ENCODE measurements around the gene FOXN3.

Gene FOXN3

GRCh38 chr14:89411976-89412375 is 5.1 kb downstream of the FOXN3 start:
- DNase-seq (ENCODE audit: low read depth in 4 of 4, low spot score in 1 of 4) = no peak

- DNase-seq (ENCODE audit: low read depth in 4 of 4, low spot score in 1 of 4) = no peak
These were observed 7.1 kb downstream of the FOXN3 start for GRCh38 chr14:89409961-89410360.

GRCh38 chr14:89408907-89409700 is 7.9 kb downstream of the FOXN3 start:
- DNase-seq (ENCODE audit: low read depth in 4 of 4, low spot score in 1 of 4) = no peak

- DNase-seq (ENCODE audit: low read depth in 4 of 4, low spot score in 1 of 4) = no peak
These were observed 9.2 kb downstream of the FOXN3 start for GRCh38 chr14:89407856-89408255.

GRCh38 chr14:89406941-89407340 is 10.1 kb downstream of the FOXN3 start:
- DNase-seq (ENCODE audit: low read depth in 4 of 4, low spot score in 1 of 4) = no peak

- DNase-seq (ENCODE audit: low read depth in 4 of 4, low spot score in 1 of 4) = no peak
These were observed 10.7 kb downstream of the FOXN3 start for GRCh38 chr14:89406361-89406760.

GRCh38 chr14:89405712-89406111 is 11.3 kb downstream of the FOXN3 start:
- DNase-seq (ENCODE audit: low read depth in 4 of 4, low spot score in 1 of 4) = no peak

- DNase-seq (ENCODE audit: low read depth in 4 of 4, low spot score in 1 of 4) = no peak
These were observed 14.7 kb downstream of the FOXN3 start for GRCh38 chr14:89402363-89402762.

GRCh38 chr14:89401761-89402160 is 15.3 kb downstream of the FOXN3 start:
- no peak for DNase-seq (ENCODE audit: low read depth in 4 of 4, low spot score in 1 of 4)

GRCh38 chr14:89401241-89401640 is 15.8 kb downstream of the FOXN3 start:
- DNase-seq (ENCODE audit: low read depth in 4 of 4, low spot score in 1 of 4) = no peak

GRCh38 chr14:89400529-89400928 is 16.5 kb downstream of the FOXN3 start:
- DNase-seq (ENCODE audit: low read depth in 4 of 4, low spot score in 1 of 4) = no peak

GRCh38 chr14:89399594-89400068 is 17.4 kb downstream of the FOXN3 start:
- no peak for DNase-seq (ENCODE audit: low read depth in 4 of 4, low spot score in 1 of 4)

GRCh38 chr14:89399157-89399556 is 17.9 kb downstream of the FOXN3 start:
- no peak for DNase-seq (ENCODE audit: low read depth in 4 of 4, low spot score in 1 of 4)

GRCh38 chr14:89397569-89398230 is 19.3 kb downstream of the FOXN3 start:
- no peak for DNase-seq (ENCODE audit: low read depth in 4 of 4, low spot score in 1 of 4)

GRCh38 chr14:89394972-89395371 is 22.1 kb downstream of the FOXN3 start:
- DNase-seq (ENCODE audit: low read depth in 4 of 4, low spot score in 1 of 4) = no peak

- DNase-seq (ENCODE audit: low read depth in 4 of 4, low spot score in 1 of 4) = no peak
These were observed 23.7 kb downstream of the FOXN3 start for GRCh38 chr14:89393222-89393745.

GRCh38 chr14:89392181-89392580 is 24.9 kb downstream of the FOXN3 start:
- DNase-seq (ENCODE audit: low read depth in 4 of 4, low spot score in 1 of 4) = no peak

GRCh38 chr14:89391556-89391955 is 25.5 kb downstream of the FOXN3 start:
- DNase-seq (ENCODE audit: low read depth in 4 of 4, low spot score in 1 of 4) = no peak

GRCh38 chr14:89391123-89391522 is 25.9 kb downstream of the FOXN3 start:
- DNase-seq (ENCODE audit: low read depth in 4 of 4, low spot score in 1 of 4) = no peak

- no peak for DNase-seq (ENCODE audit: low read depth in 4 of 4, low spot score in 1 of 4)
These were observed 28.2 kb downstream of the FOXN3 start for GRCh38 chr14:89388853-89389252.

- DNase-seq (ENCODE audit: low read depth in 4 of 4, low spot score in 1 of 4) = no peak
These were observed 28.9 kb downstream of the FOXN3 start for GRCh38 chr14:89387922-89388685.

Data from stimulated activated CD4-positive, alpha-beta T cell treated with anti-CD3 and anti-CD28 coated beads, Interleukin-1b, Interleukin-23, amount 100 ng/mL, for 24 hours (primary cell).